ENCODE results near the gene SERPIND1.

GRCh38 chr22:20744456-20744855 is 29.5 kb upstream of the SERPIND1 start:
- TF ChIP-seq POLR2A (IDR thresholded peaks at IDR 0.05) = no peak
- no peak for TF ChIP-seq CTCF (IDR thresholded peaks at IDR 0.05)

All from breast epithelium (tissue), 3 donors.